Mesendoderm (in vitro differentiated cells): Measurements from ENCODE around the gene FADS1.

Experiments used
- DNase-seq: peaks from one replicate; pipeline ENCODE4 v3.0.0; 2013
- H2AK5ac ChIP-seq: 2 replicates; pipeline ENCODE4 v1.6.1; 2013; ENCODE audit warnings: low read length, inconsistent platforms
- H2BK120ac ChIP-seq: 2 replicates; pipeline ENCODE4 v1.6.1; 2013; ENCODE audit warnings: low read depth, mild to moderate bottlenecking, low read length, moderate library complexity, mixed read lengths
- H2BK15ac ChIP-seq: replicated peaks from 2 replicates; pipeline ENCODE4 v1.6.1; 2013; ENCODE audit warnings: low read depth, mild to moderate bottlenecking, moderate library complexity
- H2BK5ac ChIP-seq: 2 replicates; pipeline ENCODE4 v1.6.1; 2013; ENCODE audit warnings: low read length, inconsistent platforms
- H3K18ac ChIP-seq: 2 replicates; pipeline ENCODE4 v1.6.1; 2013; ENCODE audit warnings: mild to moderate bottlenecking, low read length, mixed read lengths
- H3K23ac ChIP-seq: one replicate; pipeline ENCODE4 v1.6.1; 2013; ENCODE audit warnings: low read length
- H3K27ac ChIP-seq: 2 replicates; pipeline ENCODE4 v1.5.1; 2013; ENCODE audit warnings: low read depth, mild to moderate bottlenecking, inconsistent platforms, low read length, moderate library complexity
- H3K27me3 ChIP-seq: 2 replicates; pipeline ENCODE4 v1.6.1; 2013; ENCODE audit warnings: low read length, control low read depth, mild to moderate bottlenecking, inconsistent platforms; ENCODE audit not compliant: insufficient read depth, poor library complexity
- H3K36me3 ChIP-seq: 2 replicates; pipeline ENCODE4 v1.6.1; 2013; ENCODE audit warnings: low read length, inconsistent platforms; ENCODE audit not compliant: control insufficient read depth, insufficient read depth
- H3K4ac ChIP-seq: one replicate; pipeline ENCODE4 v1.6.1; 2013; ENCODE audit warnings: low read depth, mild to moderate bottlenecking, low read length, moderate library complexity
- H3K4me1 ChIP-seq: 2 replicates; pipeline ENCODE4 v1.6.1; 2013; ENCODE audit warnings: low read depth, low read length, inconsistent platforms; ENCODE audit not compliant: control insufficient read depth
- H3K4me2 ChIP-seq: 2 replicates; pipeline ENCODE4 v1.6.1; 2013; ENCODE audit warnings: low read length
- H3K4me3 ChIP-seq: 2 replicates; pipeline ENCODE4 v1.5.1; 2013; ENCODE audit warnings: mild to moderate bottlenecking, low read length
- H3K56ac ChIP-seq: one replicate; pipeline ENCODE4 v1.6.1; 2013; ENCODE audit warnings: low read length
- H3K79me1 ChIP-seq: 2 replicates; pipeline ENCODE4 v1.6.1; 2013; ENCODE audit warnings: low read length, inconsistent platforms
- H3K79me2 ChIP-seq: 2 replicates; pipeline ENCODE4 v1.6.1; 2013; ENCODE audit warnings: mild to moderate bottlenecking, low read length; ENCODE audit not compliant: control insufficient read depth, insufficient read depth
- H3K9ac ChIP-seq: 2 replicates; pipeline ENCODE4 v1.6.1; 2013; ENCODE audit warnings: low read length, inconsistent platforms
- H4K5ac ChIP-seq: one replicate; pipeline ENCODE4 v1.6.1; 2013; ENCODE audit warnings: low read length
- H4K8ac ChIP-seq: one replicate; pipeline ENCODE4 v1.6.1; 2013; ENCODE audit warnings: low read depth, mild to moderate bottlenecking, control low read depth, low read length, moderate library complexity
- WGBS: extraction: QIAGEN DNeasy Blood & Tissue Kit; methylation state at CpG from one replicate; pipeline ENCODE4 v1.1.7; 2013; ENCODE audit warnings: low lambda C conversion rate, missing lambda C conversion rate; ENCODE audit not compliant: insufficient coverage; ENCODE audit errors: extremely low coverage; 5-methylcytosine and 5-hydroxymethylcytosine counted together

Gene FADS1

DNA sequence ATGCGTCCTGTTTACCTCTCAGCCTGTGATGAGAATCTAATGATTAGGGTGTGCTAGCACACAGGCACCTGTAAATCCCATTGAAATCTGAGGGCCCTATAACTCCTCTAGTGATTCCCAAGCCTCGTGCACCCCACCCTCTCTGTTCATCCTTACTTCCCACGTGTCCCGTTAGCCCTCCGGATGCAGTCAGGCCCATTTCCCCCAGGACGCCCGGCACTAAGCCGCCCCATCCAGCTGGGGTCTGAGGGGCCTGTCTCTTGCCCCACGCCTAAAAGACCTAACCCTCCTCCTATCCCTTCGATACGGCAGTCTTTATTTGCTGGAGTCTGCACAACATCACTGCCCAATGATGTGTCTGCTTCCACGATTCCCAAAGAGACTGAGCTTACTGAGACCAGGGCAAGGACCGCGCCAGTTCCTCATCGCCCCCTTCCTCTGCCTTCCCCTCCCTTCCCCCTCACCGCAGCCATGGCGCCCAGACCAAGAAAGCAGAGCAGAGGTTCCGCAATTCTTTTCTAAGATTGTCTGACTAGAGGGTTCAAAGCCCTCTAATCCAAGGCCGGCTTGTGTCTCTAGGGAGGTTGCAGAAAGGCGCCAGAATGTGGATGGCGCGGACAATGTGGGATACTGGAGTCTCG lies 10.2 kb upstream of the FADS1 start:
- no peak for DNase-seq
- WGBS = no CpG with 5 or more reads among the region's 23 CpGs
- H3K23ac ChIP-seq = no peak overlapping the region

DNA sequence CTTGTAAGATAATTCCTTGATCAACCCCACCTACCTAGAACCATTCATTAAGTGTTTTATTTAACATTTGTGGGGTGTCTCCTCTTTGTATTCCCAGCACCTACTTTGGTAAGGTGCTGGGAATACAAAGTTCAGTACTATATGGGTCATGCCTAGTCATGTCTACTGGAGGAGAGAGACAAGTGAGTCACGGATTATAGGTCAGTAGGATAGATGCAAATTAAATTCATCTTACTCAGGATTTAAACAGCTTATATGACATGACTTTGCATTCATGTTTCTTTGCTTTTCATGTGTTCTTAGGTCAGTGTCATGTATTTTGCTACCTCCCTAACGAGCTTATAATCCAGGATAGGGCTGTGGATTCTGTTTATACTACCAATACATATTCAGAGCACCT lies 3.4 kb upstream of the FADS1 start:
- Histone ChIP-seq H3K36me3 (no peaks in the 10 kb centered on the region), H3K79me1 (peaks cover 2% of the 10 kb centered on the region), H3K23ac (no peak overlapping the region), H3K4ac (no peak overlapping the region), H3K27me3 (no peaks in the 10 kb centered on the region), H3K9ac (no peak overlapping the region), H3K4me1 (no peaks in the 10 kb centered on the region), H2BK15ac (no peak overlapping the region), H2BK5ac (no peak overlapping the region), H3K79me2 (peaks cover 20% of the 10 kb centered on the region), H3K56ac (no peak overlapping the region), H4K8ac (no peak overlapping the region), H4K5ac (no peak overlapping the region), H3K27ac (no peak overlapping the region), H2BK120ac (no peak overlapping the region), H3K4me2 (no peak overlapping the region), H2AK5ac (no peak overlapping the region), H3K4me3 (no peak overlapping the region), H3K18ac (no peak overlapping the region)
- no CpG with 5 or more reads among the region's 2 CpGs for WGBS
- no peak for DNase-seq

More for the DNA sequence above, 10.2 kb upstream of the FADS1 start:
- H3K9ac ChIP-seq = peak overlapping the region; percentile 100
- H2AK5ac ChIP-seq = peak overlapping the region; percentile 4
- H3K27me3 ChIP-seq = no peaks in the 10 kb centered on the region
- peaks cover 21% of the 10 kb centered on the region for H3K79me1 ChIP-seq
- H4K5ac ChIP-seq = peak overlapping the region; percentile 8
- no peaks in the 10 kb centered on the region for H3K36me3 ChIP-seq
- H3K4ac ChIP-seq = peak overlapping the region; percentile 95
- H2BK120ac ChIP-seq = peak overlapping the region; percentile 84
- peak overlapping the region; percentile 75 for H3K18ac ChIP-seq
- H3K56ac ChIP-seq = peak overlapping the region; percentile 100
- H4K8ac ChIP-seq = no peak overlapping the region
- H3K79me2 ChIP-seq = peaks cover 39% of the 10 kb centered on the region
- peak overlapping the region; percentile 46 for H3K4me3 ChIP-seq
- H2BK5ac ChIP-seq = peak overlapping the region; percentile 47
- H3K4me1 ChIP-seq = peaks cover 24% of the 10 kb centered on the region
- peak overlapping the region; percentile 93 for H3K27ac ChIP-seq
- H3K4me2 ChIP-seq = peak overlapping the region; percentile 66
- H2BK15ac ChIP-seq = no peak overlapping the region

DNA sequence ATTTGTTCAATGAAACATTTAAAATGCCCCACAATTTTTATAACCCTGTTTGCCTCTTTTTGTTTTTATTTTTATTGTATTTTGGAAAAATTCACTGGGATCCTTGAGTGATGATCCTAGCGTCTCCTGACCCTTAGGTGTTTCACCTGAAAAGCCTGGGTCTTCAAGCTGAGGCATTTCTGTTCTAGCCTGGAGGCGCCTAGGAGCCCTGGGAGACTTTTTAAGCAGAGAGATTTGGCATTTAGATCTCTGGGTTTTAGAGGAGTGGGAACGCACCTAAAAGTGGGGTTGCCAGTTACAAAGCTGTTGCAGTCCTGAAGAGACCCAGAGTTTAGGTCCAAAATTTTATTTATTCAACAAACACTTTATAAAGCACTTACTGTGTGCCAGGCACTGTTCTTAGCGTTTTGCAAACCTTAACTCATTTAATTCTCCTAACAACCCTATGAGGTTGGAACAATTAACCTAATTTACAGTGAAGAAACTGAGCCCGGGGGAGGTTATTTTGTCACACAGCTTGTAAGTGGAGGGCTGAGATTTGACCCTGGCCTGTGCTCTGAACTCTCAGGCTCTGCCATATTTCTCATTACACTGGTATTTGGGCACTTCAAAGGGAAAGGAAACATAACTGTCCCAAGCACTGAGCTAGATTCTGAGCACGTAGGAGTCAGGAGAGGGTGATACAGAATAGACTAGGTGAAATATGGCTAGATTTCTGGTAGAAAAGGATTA lies 834 bp upstream of the FADS1 start:
- no peak overlapping the region for H2AK5ac ChIP-seq
- no CpG with 5 or more reads among the region's 6 CpGs for WGBS
- no peak overlapping the region for H4K5ac ChIP-seq
- H3K56ac ChIP-seq = peak overlapping the region; percentile 97
- H4K8ac ChIP-seq = no peak overlapping the region
- H3K27ac ChIP-seq = peak overlapping the region; percentile 85
- H2BK120ac ChIP-seq = no peak overlapping the region
- DNase-seq = peak; percentile 53
- no peak overlapping the region for H2BK15ac ChIP-seq
- peaks cover 3% of the 10 kb centered on the region for H3K36me3 ChIP-seq
- H3K9ac ChIP-seq = peak overlapping the region; percentile 92
- peaks cover 5% of the 10 kb centered on the region for H3K4me1 ChIP-seq
- H2BK5ac ChIP-seq = no peak overlapping the region
- no peaks in the 10 kb centered on the region for H3K27me3 ChIP-seq
- H3K4me3 ChIP-seq = peak overlapping the region; percentile 64
- H3K79me2 ChIP-seq = peaks cover 23% of the 10 kb centered on the region
- peak overlapping the region; percentile 81 for H3K4me2 ChIP-seq
- peak overlapping the region; percentile 82 for H3K23ac ChIP-seq
- peaks cover 10% of the 10 kb centered on the region for H3K79me1 ChIP-seq
- H3K4ac ChIP-seq = peak overlapping the region; percentile 59
- peak overlapping the region; percentile 88 for H3K18ac ChIP-seq

DNA sequence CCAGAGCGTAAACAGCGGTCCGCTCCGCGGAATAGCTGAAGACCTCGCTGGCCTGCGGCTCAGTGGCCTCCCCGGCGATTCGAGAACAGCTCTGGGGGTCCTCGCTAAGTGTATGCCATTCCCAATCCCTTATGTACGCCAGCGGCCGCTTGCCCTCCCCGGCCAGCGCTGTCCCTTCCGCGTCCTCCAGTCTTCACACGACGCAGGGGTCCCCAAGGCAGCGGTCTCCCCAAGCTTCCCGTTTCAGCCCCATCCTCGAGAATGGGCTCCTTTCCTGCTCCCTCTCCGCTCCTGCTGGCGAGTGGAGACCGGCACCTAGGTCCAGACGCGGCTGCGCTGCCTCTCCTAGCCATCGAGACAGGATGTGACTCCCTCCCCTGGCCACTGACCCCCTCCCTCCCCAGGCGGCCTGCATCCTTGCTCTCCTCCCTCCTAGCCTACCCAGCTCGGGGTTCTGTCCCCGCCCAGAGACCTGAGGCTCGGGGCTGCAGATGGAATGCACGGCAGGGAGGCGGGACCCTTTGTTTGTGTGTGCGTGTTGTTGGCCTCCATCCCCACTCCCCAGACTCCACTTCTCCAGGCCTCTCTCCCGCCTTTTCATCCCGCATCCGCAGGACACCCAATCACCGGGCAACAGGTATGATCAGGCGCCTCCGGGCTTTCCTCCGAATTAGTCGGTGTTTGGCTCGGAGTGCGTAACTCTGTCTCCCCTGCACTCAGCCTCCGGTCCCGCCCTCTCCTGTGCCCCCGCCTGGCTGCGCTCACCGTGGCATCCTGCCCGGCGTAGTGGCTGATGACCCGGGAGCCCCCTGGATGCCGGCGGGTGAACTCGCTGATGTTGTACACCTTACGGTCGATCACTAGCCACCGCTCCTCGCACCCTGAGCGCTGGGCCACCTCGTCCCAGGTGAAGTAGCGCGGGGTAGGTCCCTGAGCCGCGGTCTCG lies 740 bp downstream of the FADS1 start:
- peak; percentile 93 for DNase-seq
- no peak overlapping the region for H2BK15ac ChIP-seq

DNA sequence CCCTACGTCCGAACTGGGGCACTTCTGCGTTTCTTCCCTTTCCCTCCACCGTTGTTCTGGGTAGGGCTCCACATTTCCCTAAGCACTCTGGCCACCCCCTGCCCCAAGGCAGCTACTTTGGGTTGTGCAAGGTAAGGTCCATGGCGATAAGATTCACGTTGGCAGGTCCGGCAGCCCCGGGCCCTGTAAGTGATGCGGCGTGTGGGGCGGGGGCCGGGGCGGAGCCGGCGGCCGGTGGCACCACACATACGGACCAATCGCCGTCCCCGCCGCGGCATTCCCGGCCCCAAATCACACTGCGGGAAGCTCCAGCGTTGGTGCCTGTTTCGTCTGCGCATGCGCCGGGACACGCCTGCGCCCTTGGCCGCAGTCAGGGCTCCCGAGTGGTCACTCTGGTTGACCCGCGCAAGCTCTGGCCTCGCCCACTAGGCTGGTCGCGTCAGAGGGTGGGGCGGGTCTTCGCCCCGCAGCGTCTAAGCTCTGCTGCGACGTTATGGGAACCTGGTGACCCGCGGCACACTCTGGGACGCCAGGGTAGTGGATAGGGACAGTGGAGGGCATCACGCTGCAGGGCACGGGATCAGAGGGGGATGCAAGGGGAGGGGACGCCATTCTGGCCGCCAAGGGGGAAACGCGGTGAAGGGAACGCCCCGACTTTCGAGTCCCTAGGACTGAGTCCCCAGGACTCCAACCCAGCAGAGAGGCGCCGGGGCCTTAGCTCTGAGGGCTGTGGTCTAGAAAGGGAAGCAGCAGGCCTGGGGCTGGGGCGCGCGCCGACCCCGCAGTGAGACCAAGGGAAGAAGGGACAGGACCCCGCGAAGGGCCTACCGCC lies 1.6 kb downstream of the FADS1 start:
- no peak overlapping the region for H2BK15ac ChIP-seq
- H2BK120ac ChIP-seq = peak overlapping the region; percentile 4
- H3K9ac ChIP-seq = peak overlapping the region; percentile 92
- H2BK5ac ChIP-seq = peak overlapping the region; percentile 99
- no peak overlapping the region for H4K8ac ChIP-seq
- H3K4me1 ChIP-seq = peaks cover 5% of the 10 kb centered on the region
- H3K4me3 ChIP-seq = peak overlapping the region; percentile 73
- peak; percentile 99 for DNase-seq
- no CpG with 5 or more reads among the region's 66 CpGs for WGBS
- H3K36me3 ChIP-seq = peaks cover 19% of the 10 kb centered on the region
- peaks cover 15% of the 10 kb centered on the region for H3K79me1 ChIP-seq
- peak overlapping the region; percentile 90 for H3K23ac ChIP-seq
- peak overlapping the region; percentile 96 for H2AK5ac ChIP-seq
- H3K4ac ChIP-seq = peak overlapping the region; percentile 97
- H3K27me3 ChIP-seq = no peaks in the 10 kb centered on the region
- peak overlapping the region; percentile 97 for H3K56ac ChIP-seq
- H3K18ac ChIP-seq = peak overlapping the region; percentile 91
- H3K79me2 ChIP-seq = peaks cover 22% of the 10 kb centered on the region
- H3K4me2 ChIP-seq = peak overlapping the region; percentile 92
- H4K5ac ChIP-seq = peak overlapping the region; percentile 100
- peak overlapping the region; percentile 97 for H3K27ac ChIP-seq

More for the DNA sequence above, 740 bp downstream of the FADS1 start:
- H2AK5ac ChIP-seq = peak overlapping the region; percentile 18
- no peaks in the 10 kb centered on the region for H3K27me3 ChIP-seq
- H3K79me1 ChIP-seq = peaks cover 15% of the 10 kb centered on the region
- peak overlapping the region; percentile 4 for H2BK120ac ChIP-seq
- peak overlapping the region; percentile 97 for H3K4ac ChIP-seq
- H3K4me3 ChIP-seq = peak overlapping the region; percentile 73
- H3K18ac ChIP-seq = peak overlapping the region; percentile 46
- H4K8ac ChIP-seq = no peak overlapping the region
- H2BK5ac ChIP-seq = peak overlapping the region; percentile 99
- H3K56ac ChIP-seq = peak overlapping the region; percentile 97
- WGBS = no CpG with 5 or more reads among the region's 69 CpGs
- H3K79me2 ChIP-seq = peaks cover 23% of the 10 kb centered on the region
- H3K9ac ChIP-seq = peak overlapping the region; percentile 92
- peaks cover 5% of the 10 kb centered on the region for H3K4me1 ChIP-seq
- peaks cover 12% of the 10 kb centered on the region for H3K36me3 ChIP-seq
- H3K23ac ChIP-seq = peak overlapping the region; percentile 90
- peak overlapping the region; percentile 95 for H3K27ac ChIP-seq
- H4K5ac ChIP-seq = no peak overlapping the region
- peak overlapping the region; percentile 71 for H3K4me2 ChIP-seq
